Subcutaneous abdominal adipose tissue (tissue), 5 donors: ENCODE data around the gene GKN1.

Experiments used
- H3K27ac ChIP-seq: one replicate; pipeline ENCODE4 v1.7.0; 2013; ENCODE audit warnings: low read depth, mild to moderate bottlenecking, inconsistent platforms, low read length, moderate library complexity
- H3K27me3 ChIP-seq, 5 donors: one replicate each; pipeline ENCODE4 v1.7.0; 2013; ENCODE audit warnings: low read length in 5 of 5, inconsistent platforms in 1 of 5; ENCODE audit not compliant: control insufficient read depth in 5 of 5, insufficient read depth in 4 of 5
- H3K36me3 ChIP-seq, 5 donors: one replicate each; pipeline ENCODE4 v1.7.0; 2013; ENCODE audit warnings: low read length in 5 of 5; ENCODE audit not compliant: control insufficient read depth in 5 of 5, insufficient read depth in 5 of 5
- H3K4me1 ChIP-seq, 5 donors: one replicate each; pipeline ENCODE4 v1.7.0; 2013; ENCODE audit warnings: low read length in 5 of 5, mild to moderate bottlenecking in 3 of 5, moderate library complexity in 1 of 5; ENCODE audit not compliant: control insufficient read depth in 5 of 5, insufficient read depth in 5 of 5
- H3K4me3 ChIP-seq, 5 donors: one replicate each; pipeline ENCODE4 v1.7.0; 2013; ENCODE audit warnings: low read length in 5 of 5, low read depth in 1 of 5
- H3K9ac ChIP-seq, 5 donors: one replicate each; pipeline ENCODE4 v1.7.0; 2013; ENCODE audit warnings: low read length in 5 of 5, mild to moderate bottlenecking in 4 of 5, moderate library complexity in 3 of 5
- H3K9me3 ChIP-seq, 5 donors: one replicate each; pipeline ENCODE4 v1.7.0; 2013; ENCODE audit warnings: low read length in 5 of 5; ENCODE audit not compliant: control insufficient read depth in 5 of 5
- donor health status: healthy.
- donor health status: healthy.
- donor health status: healthy.
- donor health status: healthy.
- donor health status: healthy.

GKN1 gene

GRCh38 chr2:69022548-69022947 lies 48.1 kb downstream of the GKN1 start:
- Histone ChIP-seq H3K9me3 (no peaks in the 10 kb centered on the region), H3K27me3 (peaks cover 0 to 8% (median 0%) of the 10 kb centered on the region in 5 donors), H3K4me1 (peaks cover 0 to 6% (median 4%) of the 10 kb centered on the region in 5 donors), H3K9ac (no peak overlapping the region), H3K36me3 (no peaks in the 10 kb centered on the region), H3K27ac (no peak overlapping the region), H3K4me3 (no peak overlapping the region)

- Histone ChIP-seq H3K9me3 (no peaks in the 10 kb centered on the region), H3K27me3 (peaks cover 0 to 5% (median 0%) of the 10 kb centered on the region in 5 donors), H3K4me3 (no peak overlapping the region), H3K27ac (no peak overlapping the region), H3K9ac (no peak overlapping the region), H3K4me1 (peaks cover 0 to 6% (median 4%) of the 10 kb centered on the region in 5 donors), H3K36me3 (no peaks in the 10 kb centered on the region)
Measured at GRCh38 chr2:69023236-69023635, 48.8 kb downstream of the GKN1 start.

- Histone ChIP-seq H3K4me3 (no peak overlapping the region), H3K9me3 (no peaks in the 10 kb centered on the region), H3K9ac (no peak overlapping the region), H3K27me3 (no peaks in the 10 kb centered on the region), H3K36me3 (no peaks in the 10 kb centered on the region), H3K27ac (no peak overlapping the region), H3K4me1 (peaks cover 0 to under 1% (median 0%) of the 10 kb centered on the region in 5 donors)
Measured at GRCh38 chr2:69026026-69026425, 51.6 kb downstream of the GKN1 start.

- Histone ChIP-seq H3K4me1 (no peaks in the 10 kb centered on the region), H3K27me3 (no peaks in the 10 kb centered on the region), H3K4me3 (no peak overlapping the region), H3K9ac (no peak overlapping the region), H3K36me3 (no peaks in the 10 kb centered on the region), H3K27ac (no peak overlapping the region), H3K9me3 (no peaks in the 10 kb centered on the region)
Measured at GRCh38 chr2:69026691-69027459, 52.4 kb downstream of the GKN1 start.
